ENCODE data around the gene EREG.
"Not testable (repeated sequence)": the region's sequence is repeated elsewhere in the genome, so short reads cannot be mapped to it uniquely, and the experiment has no call there.

The EREG gene, protein sequence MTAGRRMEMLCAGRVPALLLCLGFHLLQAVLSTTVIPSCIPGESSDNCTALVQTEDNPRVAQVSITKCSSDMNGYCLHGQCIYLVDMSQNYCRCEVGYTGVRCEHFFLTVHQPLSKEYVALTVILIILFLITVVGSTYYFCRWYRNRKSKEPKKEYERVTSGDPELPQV

DNA sequence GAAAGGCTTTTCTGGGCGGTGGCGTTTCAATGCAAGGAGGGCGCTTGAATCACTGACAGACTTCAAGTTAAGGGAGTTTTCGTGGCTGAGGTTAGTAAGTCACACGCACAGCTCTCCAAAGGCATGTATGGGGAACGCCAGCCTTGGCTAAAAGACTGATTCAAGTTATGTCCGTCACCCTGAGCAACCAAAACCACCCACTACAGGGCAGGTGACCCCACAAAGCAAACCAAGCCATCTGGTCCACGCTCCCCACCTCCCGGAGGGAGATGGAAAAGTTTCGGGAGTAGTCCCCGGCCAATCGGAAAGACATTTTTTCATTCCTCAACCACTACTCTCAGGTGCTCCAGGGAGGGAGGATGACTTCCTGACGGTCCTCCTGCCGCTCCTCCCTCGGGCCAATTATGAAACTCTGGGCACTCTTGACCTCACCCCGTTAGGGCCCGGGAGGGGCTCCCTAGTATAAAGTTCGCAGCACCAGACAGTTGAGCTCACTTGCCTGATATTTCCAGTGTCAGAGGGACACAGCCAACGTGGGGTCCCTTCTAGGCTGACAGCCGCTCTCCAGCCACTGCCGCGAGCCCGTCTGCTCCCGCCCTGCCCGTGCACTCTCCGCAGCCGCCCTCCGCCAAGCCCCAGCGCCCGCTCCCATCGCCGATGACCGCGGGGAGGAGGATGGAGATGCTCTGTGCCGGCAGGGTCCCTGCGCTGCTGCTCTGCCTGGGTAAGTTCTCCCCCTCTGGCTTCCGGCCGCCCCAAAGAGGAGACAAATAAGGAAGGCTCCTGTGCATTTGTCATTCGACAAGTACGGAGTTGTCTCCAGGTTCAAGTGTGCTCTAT, at the start of gene EREG:
Gene EREG, plus strand, starts transcription at position 494 of the 840 bp plus-strand sequence. Its CDS starts 164 bp downstream, at position 658.
- DNase-seq (ENCODE audit: low spot score): no peak

GRCh38 chr4:74315376-74315775, 49.6 kb upstream of the EREG start:
- no peak for DNase-seq (ENCODE audit: low spot score)

DNA sequence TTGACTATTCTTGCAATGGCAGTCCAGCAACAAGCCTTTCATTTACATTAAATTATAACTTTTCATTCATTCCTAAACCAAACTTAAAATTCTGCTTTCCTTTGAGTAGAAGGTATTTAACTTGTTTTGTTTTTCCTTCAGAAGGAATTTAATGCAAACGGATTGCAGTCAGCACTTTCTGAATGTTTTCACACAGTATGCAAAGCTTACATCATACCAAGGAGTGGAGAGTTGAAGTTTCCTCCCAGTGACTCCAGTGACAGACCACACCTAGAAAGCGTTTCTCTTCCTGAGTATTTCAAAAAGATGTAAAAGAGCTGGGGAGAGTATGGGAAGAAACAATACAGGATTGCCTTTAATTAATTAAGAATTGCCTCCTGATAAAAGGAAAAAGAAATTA, 48.5 kb upstream of the EREG start:
- no peak for DNase-seq (ENCODE audit: low spot score)

- DNase-seq (ENCODE audit: low spot score): no peak
These were observed 47.2 kb upstream of the EREG start for GRCh38 chr4:74317616-74318246.

DNA sequence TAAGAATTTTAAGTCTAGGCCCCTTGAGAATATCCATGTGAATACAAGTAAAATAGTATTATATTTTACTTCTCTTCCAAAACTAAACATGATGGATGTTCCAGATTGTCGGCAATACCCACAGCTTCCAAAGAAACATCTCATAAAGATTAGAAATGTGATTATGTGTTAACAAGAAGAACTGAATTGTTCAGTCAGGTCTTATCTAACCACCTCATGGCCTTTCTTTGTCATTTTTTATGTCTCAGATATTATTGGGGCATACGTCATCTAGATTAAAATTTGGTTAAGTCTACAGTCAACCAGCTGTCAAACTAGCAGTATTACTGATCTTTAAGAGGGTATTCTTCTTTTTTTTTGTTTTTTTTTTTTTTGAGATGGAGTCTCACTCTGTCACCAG, 46.7 kb upstream of the EREG start:
- no peak for DNase-seq (ENCODE audit: low spot score)

DNA sequence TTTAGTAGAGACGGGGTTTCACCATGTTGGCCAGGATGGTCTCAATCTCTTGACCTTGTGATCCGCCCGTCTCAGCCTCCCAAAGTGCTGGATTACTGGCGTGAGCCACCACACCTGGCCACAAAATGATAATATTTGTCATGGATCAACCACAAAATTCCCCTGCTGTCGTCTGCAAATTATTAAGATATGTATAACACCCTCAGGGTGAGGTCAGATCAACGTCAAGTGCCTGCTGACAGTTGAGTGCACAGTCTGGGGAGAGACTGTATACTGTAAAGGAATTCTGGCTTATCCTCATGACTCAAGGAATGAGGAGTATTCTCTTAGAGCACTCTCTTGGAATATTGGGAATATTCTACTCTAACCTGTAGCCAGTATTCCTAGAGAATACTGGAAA, 45.5 kb upstream of the EREG start:
- DNase-seq (ENCODE audit: low spot score): no peak

- DNase-seq (ENCODE audit: low spot score): peak; percentile 51
These were observed 44.3 kb upstream of the EREG start for GRCh38 chr4:74320559-74321118.

- no peak for DNase-seq (ENCODE audit: low spot score)
These were observed 42.6 kb upstream of the EREG start for GRCh38 chr4:74322301-74322700.

GRCh38 chr4:74323663-74324062, 41.3 kb upstream of the EREG start:
- DNase-seq (ENCODE audit: low spot score): no peak

GRCh38 chr4:74324262-74324661, 40.7 kb upstream of the EREG start:
- DNase-seq (ENCODE audit: low spot score): no peak

GRCh38 chr4:74325886-74326285, 39.1 kb upstream of the EREG start:
- DNase-seq (ENCODE audit: low spot score): no peak

GRCh38 chr4:74327762-74328161, 37.2 kb upstream of the EREG start:
- peak; percentile 57 for DNase-seq (ENCODE audit: low spot score)

- DNase-seq (ENCODE audit: low spot score): no peak
These were observed 36.4 kb upstream of the EREG start for GRCh38 chr4:74328501-74328900.

GRCh38 chr4:74329307-74329706, 35.6 kb upstream of the EREG start:
- no peak for DNase-seq (ENCODE audit: low spot score)

- no peak for DNase-seq (ENCODE audit: low spot score)
These were observed 34.6 kb upstream of the EREG start for GRCh38 chr4:74330295-74330750.

- DNase-seq (ENCODE audit: low spot score): no peak
These were observed 33.7 kb upstream of the EREG start for GRCh38 chr4:74331252-74331651.

DNA sequence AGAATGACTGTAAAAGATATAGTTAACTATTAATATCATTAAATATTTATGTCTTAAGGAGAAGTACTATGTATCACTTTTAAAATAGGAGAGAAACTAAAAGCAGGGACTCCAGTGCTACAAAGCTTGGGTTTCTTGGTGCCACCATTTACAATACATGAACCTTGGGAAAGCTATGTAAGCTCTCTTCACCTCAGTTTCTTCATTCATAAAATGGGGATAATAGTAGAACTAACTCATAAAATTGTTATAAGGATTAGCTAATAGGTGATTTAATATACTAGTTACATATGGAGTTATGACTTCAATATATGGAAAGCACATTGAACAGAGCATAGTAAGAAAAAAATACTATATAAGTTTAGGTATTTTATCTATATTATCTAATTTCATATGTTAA, 33.0 kb upstream of the EREG start:
- DNase-seq (ENCODE audit: low spot score): no peak

DNA sequence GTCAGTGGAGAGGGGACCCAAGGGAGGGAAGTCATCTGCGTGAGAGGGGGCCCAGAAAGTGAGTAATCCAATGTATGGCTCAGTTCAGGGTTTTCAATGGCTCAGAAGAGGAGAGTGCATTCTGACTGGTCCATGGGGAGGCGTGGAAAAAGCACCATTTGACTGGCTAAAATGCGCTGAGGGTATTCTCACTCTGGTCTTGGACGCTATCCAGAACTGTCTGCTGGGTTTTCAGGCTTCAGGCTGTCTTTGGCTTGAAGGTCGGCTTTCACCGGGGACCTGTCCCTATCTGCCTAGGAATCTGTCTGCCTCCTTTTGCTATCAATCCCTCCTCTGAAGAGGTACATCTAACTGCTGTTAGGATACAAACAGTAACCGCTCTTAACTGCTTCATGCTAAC, 30.3 kb upstream of the EREG start:
- DNase-seq (ENCODE audit: low spot score): no peak

GRCh38 chr4:74335341-74336021, 29.5 kb upstream of the EREG start:
- DNase-seq (ENCODE audit: low spot score): no peak

GRCh38 chr4:74338792-74339333, 26.1 kb upstream of the EREG start:
- DNase-seq (ENCODE audit: low spot score): no peak

DNA sequence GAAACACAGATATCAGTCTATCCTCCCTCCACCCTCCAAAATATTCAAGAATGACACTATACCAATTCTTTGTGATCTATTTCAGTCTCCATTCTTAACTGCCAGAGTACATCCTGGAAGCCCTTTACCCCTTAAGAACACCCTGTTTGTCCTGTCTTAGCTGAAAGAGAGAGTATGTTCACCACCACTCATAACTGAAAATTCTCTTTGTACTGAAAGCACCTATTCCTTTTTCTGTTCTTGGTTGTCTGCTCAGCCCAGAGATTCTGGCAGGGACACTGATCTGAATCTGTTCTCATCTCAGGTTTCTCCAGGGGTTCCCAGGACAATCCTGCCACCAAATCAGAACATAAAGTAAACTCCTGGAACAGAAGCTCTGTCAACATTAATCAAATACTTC, 25.4 kb upstream of the EREG start:
- no peak for DNase-seq (ENCODE audit: low spot score)

- not testable (repeated sequence) for DNase-seq (ENCODE audit: low spot score)
These were observed 24.5 kb upstream of the EREG start for GRCh38 chr4:74340421-74340820.

Measured in kidney capillary endothelial cell (primary cell).